NCI-H748 (cell line): Measurements from ENCODE around the gene GSN.

Experiments used
- DNase-seq: peaks from one replicate; lab custom pipeline; 2025; ENCODE audit not compliant: unreplicated experiment; lab: John Stamatoyannopoulos, UW

GSN gene

GRCh38 chr9:121242959-121243346, 25.0 kb upstream of the GSN start:
- no peak for DNase-seq

GRCh38 chr9:121246821-121247561, 21.0 kb upstream of the GSN start:
- no peak for DNase-seq

DNA sequence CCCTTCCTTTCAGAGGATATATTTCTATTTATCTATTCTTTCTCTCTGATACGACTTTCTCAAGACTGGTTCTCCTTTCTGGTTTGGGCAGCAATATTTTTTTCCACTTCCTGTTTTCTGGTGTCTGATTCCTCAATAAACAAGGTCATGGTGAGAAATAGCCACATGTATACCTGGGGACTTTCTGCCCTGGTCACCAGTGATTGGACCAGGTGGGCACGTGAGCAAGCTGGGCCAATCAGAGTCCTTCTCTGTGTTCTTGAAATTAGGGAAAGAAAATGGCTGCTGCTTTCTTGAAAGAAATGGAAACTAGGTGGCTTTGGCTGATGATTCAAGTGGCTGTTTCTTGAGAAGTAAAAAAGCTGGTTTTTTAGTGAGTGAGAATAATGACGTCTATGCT, 18.4 kb upstream of the GSN start:
- DNase-seq: no peak

- no peak for DNase-seq
Measured at GRCh38 chr9:121252104-121252851, 15.7 kb upstream of the GSN start.

- DNase-seq: no peak
Measured at GRCh38 chr9:121253162-121253561, 14.8 kb upstream of the GSN start.

GRCh38 chr9:121253821-121254501, 14.0 kb upstream of the GSN start:
- no peak for DNase-seq

DNA sequence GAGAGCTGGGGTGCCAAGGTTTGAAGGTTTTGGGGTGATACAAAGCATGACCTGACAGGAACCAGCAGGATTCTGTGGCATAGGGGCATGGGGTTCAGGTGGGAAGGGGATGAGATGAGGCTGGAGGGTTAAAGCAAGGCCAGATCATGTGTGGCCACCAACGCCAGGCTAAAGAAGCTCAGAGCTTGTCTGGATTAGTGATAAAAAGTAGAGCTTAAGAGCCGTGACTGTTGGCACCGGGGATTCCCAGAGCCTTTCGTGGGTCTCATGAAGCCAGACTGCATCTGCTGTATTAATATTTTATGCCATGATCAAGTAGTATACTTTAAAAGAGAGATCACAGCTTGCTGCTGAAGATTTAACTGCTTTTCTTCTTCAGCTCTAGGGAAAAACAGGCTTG, 8.5 kb upstream of the GSN start:
- no peak for DNase-seq

DNA sequence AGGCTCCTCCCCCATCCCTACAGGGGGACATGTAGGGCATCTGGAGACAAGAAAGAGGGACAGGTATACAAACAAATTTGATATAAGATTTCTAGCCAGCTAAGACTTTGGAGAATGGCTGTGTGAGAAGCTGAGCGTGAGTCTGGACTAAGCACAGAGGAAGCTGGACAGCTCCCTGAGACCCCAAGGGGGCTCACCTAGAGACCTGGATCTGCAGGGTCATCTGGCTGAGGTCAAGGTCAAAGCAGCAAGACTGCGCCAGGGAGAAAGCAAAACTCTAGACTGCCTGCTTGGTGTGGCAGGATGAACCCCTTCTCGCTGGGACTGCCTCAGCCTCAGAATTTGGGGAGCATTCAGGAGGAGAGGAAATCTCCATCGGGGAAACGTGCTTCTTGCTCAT, 8.0 kb upstream of the GSN start:
- DNase-seq: no peak

GRCh38 chr9:121260457-121261106, 7.4 kb upstream of the GSN start:
- no peak for DNase-seq

- DNase-seq: peak; percentile 43
Measured at GRCh38 chr9:121261107-121261460, 6.9 kb upstream of the GSN start.

- DNase-seq: no peak
Measured at GRCh38 chr9:121261755-121262154, 6.2 kb upstream of the GSN start.

DNA sequence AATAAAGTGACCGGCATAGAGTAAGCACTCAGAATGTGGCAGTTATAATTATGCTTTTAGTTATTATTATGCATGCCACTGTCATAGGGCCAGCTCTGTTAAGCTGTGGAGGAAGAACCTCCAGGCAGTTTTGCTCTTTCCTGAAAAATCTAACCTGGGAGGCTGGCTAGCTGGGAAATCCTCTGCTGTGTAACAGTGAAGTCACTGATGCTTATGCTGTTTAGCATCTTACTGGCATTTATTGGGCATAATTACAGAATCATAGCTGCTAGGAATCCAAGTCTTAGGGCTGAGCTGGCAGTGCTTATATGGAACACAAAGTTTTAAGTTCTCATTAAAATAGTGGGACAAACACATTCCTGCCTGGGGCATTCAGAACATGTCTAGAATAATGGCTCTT, 5.5 kb upstream of the GSN start:
- DNase-seq: no peak

DNA sequence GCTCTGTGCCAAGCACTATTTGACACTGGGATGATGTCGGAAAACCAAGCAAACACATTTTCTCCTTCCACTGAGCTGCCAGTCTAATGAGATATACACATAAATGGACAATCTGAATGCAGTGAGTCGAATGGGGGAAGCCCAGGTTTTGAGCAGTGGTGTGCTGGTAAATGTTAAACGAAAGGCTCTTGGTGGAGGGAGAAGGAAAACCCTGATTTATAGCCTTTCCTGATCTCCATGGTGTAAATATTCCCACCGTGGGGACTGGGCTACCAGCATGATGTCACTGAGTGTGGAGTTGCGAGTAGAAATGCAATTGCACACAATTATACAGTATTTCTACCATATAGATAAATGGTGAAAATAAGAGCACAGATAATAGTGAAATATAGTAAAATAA, 5.0 kb upstream of the GSN start:
- DNase-seq: no peak

DNA sequence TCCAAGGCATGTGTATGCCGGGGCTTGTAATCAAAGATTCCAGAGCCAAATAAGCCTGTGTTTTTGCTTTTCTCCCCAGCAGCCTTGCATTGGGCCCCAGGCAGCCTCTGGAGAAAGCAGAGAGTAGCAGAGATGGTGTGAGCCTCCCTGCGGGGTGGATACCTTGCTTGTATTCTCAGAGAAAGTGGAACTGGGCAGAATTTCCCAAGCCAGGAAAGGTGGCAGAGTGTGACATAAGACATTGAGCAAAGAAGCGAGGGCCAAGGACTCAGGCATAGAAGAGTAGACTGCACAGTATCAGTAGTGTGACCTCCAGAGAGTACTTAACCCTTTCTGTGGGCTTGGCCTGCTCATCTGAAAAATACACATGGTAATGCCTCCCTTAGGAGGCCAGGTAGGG, 1.6 kb upstream of the GSN start:
- DNase-seq: no peak

GRCh38 chr9:121266906-121267650, 884 bp upstream of the GSN start:
- no peak for DNase-seq

DNA sequence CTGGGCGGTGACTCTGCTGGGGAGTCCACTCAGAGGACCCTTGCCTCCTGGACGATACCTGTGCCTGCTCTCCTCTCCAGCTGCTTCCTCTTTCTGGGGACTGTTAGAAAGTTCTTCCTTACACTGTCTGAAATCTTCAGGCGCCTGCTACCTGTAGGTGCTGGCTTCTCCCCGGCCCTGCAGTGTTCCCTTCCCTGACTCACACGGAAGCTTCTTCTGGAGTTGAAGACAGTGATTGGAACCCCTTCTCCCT, 562 bp downstream of the GSN start:
- DNase-seq: no peak

- DNase-seq: peak; percentile 22
Measured at GRCh38 chr9:121268851-121269641, 1.1 kb downstream of the GSN start.

DNA sequence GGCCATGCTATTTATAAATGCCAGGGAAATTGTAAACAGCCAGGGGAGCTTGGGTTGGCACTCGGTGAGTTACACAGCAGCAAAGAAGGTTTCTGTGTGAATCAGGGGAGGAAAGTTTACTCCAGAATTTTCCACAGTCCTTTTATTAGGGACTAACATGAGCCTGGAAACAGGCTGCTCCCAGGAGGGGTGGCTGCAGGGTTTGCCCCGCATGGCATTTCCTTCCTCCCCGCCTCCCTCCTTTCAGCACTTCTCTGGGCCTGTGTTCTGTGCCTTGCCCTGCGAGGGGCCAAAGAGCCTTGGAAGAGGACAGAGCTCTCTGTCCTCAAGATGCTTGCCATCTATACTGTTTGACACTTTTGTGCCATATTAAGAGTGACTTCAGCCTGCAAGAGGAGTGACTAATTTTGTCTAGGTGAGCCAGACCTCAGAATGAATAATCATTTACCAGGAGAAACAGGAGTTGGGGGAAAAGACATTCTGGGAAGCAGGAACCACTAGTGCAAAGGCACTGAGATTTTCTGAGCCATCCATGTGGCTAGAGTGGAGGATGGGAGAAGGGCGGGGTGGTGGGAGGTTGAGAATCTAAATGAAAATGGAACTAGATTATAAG, 1.8 kb downstream of the GSN start:
- DNase-seq: no peak

DNA sequence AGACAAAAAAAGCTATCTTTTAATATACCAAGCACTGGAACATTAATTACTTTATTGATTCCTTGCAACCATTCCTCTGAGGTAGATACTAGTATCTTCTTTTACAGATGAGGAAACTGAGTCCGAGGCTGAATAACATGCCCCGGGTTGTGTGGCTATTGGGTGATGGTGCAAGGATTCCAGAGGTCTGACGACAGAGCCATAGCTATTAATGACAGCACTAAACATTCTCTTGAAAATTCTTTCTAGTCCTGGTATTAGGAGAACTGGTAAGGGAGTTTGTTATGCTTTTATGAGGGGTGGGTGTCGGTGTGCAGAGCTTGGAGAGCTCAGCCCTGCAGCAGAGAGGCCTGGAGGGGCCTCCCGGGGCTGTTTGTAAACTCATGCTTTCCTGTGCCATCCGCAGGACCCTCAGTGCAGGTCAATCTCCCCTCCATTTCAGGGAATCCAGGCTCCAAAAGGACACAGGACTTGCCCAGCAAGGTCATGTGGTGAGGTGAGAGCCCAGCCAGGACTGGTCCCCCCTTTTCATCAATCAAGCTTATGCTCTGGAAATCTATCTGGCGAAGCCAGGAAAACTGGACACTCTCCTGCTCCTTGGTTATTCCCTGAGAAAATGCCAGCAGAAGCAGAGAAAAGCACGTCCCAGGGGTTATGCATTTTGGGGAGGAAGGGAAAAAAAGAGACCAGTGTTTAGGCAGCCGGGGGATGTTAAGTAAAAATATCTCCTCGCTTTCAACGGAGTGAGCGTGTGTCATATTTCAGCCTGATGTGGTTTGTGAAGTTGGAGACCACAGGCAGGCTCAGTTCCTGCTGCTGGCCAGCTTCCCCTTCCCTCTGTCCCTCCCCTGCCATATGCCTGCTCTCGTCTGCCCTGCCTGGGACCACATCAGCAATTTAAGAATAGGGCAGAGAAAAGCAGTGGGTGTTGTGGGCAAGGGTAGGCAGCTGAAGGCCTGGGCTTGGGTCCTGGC, 3.7 kb downstream of the GSN start:
- no peak for DNase-seq
